GM18498 (cell line): Measurements from ENCODE around the gene KIF11.

ENCODE experiments used
- ATAC-seq: cut with Tn5 transposase; IDR thresholded peaks from one replicate; pipeline ENCODE4 v1.9.1; 2021; ENCODE audit warnings: mild to moderate bottlenecking, moderate library complexity; ENCODE audit not compliant: unreplicated experiment

Gene KIF11

GRCh38 chr10:92667078-92667477 lies 74.1 kb downstream of the KIF11 start:
- ATAC-seq: no peak

- ATAC-seq: no peak
Observed at GRCh38 chr10:92677708-92678107, 84.8 kb downstream of the KIF11 start.

- no peak for ATAC-seq
Observed at GRCh38 chr10:92678206-92678605, 85.3 kb downstream of the KIF11 start.

GRCh38 chr10:92681306-92681834 lies 88.4 kb downstream of the KIF11 start:
- no peak for ATAC-seq

GRCh38 chr10:92688573-92688926 lies 95.6 kb downstream of the KIF11 start:
- no peak for ATAC-seq

GRCh38 chr10:92688927-92689662 lies 96.2 kb downstream of the KIF11 start:
- ATAC-seq: no peak

GRCh38 chr10:92689663-92690210 lies 96.8 kb downstream of the KIF11 start, which contains the start of gene HHEX:
HHEX (plus strand) TSS chr10:92689955; CDS start chr10:92689987, 32 bp downstream.
- peak; percentile 63 for ATAC-seq

- ATAC-seq: peak; percentile 27
Observed at GRCh38 chr10:92690211-92690914, 97.4 kb downstream of the KIF11 start.

GRCh38 chr10:92690915-92691590 lies 98.1 kb downstream of the KIF11 start:
- ATAC-seq: no peak

GRCh38 chr10:92691591-92692079 lies 98.7 kb downstream of the KIF11 start:
- no peak for ATAC-seq

GRCh38 chr10:92692080-92692671 lies 99.2 kb downstream of the KIF11 start:
- no peak for ATAC-seq

- no peak for ATAC-seq
Observed at GRCh38 chr10:92692697-92693533, 100.0 kb downstream of the KIF11 start.

GRCh38 chr10:92693534-92693893 lies 100.6 kb downstream of the KIF11 start:
- ATAC-seq: no peak

- no peak for ATAC-seq
Observed at GRCh38 chr10:92695679-92696605, 103.0 kb downstream of the KIF11 start.

GRCh38 chr10:92696606-92697383 lies 103.9 kb downstream of the KIF11 start:
- no peak for ATAC-seq

GRCh38 chr10:92697663-92698511 lies 105.0 kb downstream of the KIF11 start:
- no peak for ATAC-seq

GRCh38 chr10:92699193-92699517 lies 106.2 kb downstream of the KIF11 start:
- no peak for ATAC-seq
